Measurements from ENCODE around the gene TMEM218.
"Not testable (repeated sequence)": the region's sequence is repeated elsewhere in the genome, so short reads cannot be mapped to it uniquely, and the experiment has no call there.

The TMEM218 gene

GRCh38 chr11:125090151-125090550 is 21.3 kb downstream of the TMEM218 start:
- not testable (repeated sequence) for DNase-seq (ENCODE audit: low read depth)

DNA sequence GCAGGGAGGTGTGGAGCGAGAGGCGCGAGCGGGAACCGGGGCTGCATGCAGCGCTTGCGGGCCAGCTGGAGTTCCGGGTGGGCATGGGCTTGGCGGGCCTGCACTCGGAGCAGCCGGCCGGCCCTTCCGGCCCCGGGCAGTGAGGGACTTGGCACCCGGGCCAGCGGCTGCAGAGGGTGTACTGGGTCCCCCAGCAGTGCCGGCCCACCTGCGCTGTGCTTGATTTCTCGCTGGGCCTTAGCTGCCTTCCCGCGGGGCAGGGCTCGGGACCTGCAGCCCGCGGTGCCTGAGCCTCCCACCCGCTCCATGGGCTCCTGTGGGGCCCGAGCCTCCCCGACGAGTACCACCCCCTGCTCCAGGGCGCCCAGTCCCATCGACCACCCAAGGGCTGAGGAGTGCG is 21.9 kb downstream of the TMEM218 start:
- DNase-seq (ENCODE audit: low read depth): not testable (repeated sequence)

GRCh38 chr11:125088576-125089455 is 22.6 kb downstream of the TMEM218 start:
- no peak for DNase-seq (ENCODE audit: low read depth)

- no peak for DNase-seq (ENCODE audit: low read depth)
Measured at GRCh38 chr11:125088123-125088522, 23.3 kb downstream of the TMEM218 start.

DNA sequence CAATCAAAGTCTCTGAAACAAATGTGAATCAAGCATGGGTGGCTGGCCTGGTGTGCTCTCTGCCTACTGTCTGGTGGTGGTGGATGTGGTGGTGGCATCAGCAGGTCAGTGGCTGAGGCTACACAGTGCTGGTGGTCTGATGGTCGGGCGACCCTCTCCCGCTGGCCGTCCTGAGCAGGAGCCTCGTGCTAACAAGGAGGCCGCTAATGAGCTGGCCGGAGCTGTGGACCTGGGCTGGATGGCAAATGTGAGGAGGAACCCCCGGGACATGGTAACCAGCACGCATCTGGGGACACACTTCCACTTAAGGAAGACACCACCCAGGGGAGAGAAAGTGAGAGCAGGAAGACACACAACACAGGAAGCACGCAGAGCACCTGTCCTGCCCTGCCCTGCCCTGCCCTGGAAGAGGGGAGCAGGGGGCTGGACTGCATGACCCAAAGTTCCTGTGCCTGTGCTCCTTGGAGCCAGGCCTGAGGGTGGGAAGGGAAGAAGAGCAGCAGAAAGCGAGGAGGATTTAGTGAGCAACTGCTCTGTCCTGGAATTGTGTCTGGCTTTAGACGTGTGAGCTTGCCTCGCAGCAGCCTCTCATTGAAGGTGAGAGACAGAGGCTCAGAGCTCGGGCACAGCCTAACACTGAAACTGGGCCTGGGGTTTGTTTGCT is 24.7 kb downstream of the TMEM218 start:
- no peak for DNase-seq (ENCODE audit: low read depth)

DNA sequence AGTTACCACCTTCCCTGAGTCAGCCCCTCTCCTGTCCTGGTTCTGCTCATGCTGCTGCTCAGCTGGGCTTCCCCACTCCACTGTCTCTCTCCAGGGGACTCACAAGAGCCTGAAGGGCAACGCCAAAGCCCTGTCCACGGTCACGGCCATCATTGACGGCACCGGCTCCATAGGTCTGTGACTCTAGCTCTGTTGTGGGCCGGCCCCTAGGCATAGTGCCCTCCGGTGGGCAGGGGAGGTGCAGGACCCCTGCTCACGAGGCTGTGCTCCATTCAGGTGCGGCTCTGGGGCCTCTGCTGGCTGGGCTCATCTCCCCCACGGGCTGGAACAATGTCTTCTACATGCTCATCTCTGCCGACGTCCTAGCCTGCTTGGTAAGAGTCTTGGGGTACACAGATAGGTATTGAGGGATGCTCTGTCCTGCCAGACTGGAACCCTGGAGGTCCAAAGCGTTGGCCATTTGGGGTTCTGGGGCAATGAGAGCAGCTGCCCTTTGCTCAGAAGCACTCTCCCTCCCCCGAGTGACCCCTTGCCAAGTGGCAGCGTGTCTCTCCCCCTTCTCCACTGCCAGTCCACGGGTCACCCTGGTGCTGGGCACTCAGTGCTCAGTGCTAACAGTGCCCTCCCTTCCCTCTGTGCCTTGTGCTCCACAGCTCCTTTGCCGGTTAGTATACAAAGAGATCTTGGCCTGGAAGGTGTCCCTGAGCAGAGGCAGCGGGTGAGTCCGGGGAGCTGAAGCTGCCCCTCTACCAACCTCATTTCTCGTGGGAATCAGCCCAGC is 25.9 kb downstream of the TMEM218 start:
- DNase-seq (ENCODE audit: low read depth): no peak

GRCh38 chr11:125084761-125085231 is 26.6 kb downstream of the TMEM218 start:
- no peak for DNase-seq (ENCODE audit: low read depth)

- DNase-seq (ENCODE audit: low read depth): no peak
Measured at GRCh38 chr11:125084057-125084416, 27.4 kb downstream of the TMEM218 start.

- no peak for DNase-seq (ENCODE audit: low read depth)
Measured at GRCh38 chr11:125083312-125084056, 27.9 kb downstream of the TMEM218 start.

DNA sequence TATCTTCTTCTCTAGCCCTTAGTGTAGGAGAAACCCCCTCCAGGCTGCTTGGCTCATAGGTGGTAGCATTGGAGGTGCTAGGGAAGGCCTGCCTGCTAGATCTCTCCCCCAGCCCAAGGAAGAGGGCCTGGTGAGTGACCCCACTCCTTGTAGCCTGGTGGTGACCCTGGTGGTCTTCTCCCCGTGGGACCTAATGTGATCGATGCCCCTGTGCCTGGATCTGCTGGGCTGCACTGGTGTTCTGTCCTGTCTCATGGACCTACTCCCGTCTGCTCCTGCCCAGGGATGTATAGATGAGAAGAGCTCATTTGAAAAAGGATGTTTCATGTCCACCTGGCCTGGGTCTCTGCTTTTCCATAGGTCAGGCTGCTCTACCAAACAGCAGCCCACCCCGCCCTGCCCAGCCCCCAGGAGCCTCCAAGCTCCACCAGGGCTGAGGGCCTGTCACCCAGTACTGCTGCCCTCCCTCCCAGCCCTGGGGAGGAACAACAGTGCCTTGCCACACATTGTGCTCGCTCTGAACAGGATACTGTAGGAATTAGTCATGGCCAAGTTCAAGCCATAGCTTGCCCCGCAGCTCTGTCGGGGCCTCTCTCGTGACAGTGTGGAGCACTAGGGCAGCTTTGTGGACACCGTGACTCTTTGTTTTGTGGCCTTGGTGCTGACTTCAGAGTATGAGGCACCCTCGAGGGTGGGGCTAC is 28.7 kb downstream of the TMEM218 start:
- no peak for DNase-seq (ENCODE audit: low read depth)

- no peak for DNase-seq (ENCODE audit: low read depth)
Measured at GRCh38 chr11:125082040-125082439, 29.4 kb downstream of the TMEM218 start.

DNA sequence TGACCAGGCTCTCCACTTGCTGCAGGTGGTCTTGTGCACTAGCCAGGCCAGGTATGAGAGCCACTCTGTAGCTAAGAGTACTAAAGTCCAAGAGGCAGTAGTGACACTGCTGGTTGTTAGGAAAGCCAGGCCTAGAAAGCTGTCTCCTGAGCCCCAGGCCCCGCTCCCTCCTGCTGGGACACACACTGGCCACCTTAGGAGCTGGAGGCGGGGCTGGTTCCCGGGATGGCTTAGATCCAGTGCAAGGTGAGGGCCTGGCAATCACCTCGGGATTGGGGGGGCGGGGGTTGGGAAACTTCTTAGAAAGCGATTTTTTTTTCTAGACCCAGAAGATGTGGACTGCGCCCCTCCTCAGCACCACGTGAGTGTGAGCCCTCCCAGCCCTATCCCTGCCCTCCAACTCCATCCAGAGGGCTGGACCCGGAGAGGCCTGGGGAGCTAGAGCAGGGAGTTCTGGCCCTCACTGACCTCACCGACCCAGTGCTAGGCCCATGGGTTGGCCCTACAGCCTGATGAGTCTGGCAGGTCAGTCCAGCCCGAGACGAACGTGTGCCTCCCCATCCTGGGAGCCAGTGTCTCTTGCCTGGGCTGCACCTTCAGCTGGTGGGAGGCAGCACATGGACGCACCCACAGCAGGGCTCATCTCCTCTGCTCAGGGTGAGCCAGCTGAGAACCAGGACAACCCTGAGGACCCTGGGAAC is 30.2 kb downstream of the TMEM218 start:
- no peak for DNase-seq (ENCODE audit: low read depth)

DNA sequence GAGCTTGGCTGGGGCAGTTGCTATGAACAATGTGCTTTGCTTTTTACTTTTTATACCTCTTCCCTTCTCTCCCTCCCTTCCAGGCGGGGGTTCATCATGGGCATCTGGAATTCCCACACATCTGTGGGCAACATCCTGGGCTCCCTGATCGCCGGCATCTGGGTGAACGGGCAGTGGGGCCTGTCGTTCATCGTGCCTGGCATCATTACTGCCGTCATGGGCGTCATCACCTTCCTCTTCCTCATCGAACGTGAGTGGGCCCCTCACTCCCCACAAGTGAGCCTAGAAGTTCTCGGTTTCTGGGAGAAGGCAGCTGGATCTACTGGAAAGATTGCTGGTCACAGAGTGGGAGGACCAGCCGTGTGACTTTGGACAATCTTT is 30.9 kb downstream of the TMEM218 start:
- DNase-seq (ENCODE audit: low read depth): no peak

DNA sequence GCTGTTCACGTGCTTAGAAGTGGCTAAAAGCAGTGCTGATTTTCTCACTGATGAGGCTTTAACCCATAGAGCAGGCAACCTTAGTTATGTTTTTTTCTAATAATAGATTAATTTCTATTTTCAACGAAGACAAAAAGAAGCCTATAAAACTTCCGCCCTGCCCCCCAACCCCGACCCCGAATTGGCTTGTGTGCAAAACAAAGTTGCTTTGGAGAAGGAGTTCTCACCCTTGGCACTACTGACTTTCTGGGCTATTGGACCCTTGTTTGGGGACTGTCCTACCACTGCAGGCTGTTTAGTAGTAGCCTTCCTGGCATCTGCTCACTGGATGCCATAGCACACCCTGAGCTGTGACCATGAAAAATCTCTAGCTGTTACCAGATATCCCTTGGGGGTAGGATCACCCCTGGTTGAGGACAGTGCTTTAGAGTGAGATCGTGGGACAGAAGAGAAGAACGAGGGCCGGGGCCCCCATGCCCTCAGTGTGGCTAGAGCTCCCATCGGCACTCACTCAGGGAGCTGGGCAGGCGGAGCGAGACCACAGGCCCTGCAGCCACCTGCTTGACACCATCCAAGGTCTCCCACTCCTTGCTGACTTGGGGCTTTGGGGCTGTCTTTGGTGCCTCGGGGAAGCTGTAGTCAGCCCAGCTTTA is 31.4 kb downstream of the TMEM218 start:
- DNase-seq (ENCODE audit: low read depth): no peak

- DNase-seq (ENCODE audit: low read depth): no peak
Measured at GRCh38 chr11:125079151-125079877, 32.1 kb downstream of the TMEM218 start.

DNA sequence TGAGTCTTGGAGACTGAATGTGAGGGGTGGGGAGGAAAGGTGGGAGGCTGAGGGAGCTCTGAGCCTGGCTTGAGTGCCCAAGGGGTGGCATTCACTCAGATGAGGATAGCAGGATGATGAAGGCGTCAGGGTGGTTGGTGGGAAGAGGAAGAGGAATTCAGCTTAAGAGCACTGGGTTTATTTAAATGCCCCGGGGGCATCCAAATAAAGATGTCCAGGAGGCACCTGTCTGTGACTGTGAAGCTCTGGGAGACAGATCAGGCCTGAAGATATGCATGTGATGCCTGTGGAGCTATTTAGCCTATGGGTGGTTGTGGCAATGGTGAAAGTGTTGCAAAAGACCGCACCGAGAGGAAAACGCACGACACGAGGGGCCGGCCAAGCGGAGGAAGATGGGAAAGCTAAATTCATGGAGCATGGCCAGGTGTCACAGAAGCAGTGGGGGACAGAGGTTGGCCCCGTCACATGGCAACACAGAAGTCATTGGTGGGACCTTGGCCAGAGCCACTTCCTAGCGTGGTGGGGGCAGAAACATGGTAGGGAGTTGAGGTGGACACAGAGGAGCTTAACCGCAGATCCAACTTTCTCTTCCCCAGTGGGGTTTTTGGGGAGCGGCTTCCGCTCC is 32.8 kb downstream of the TMEM218 start:
- no peak for DNase-seq (ENCODE audit: low read depth)

GRCh38 chr11:125078016-125078415 is 33.4 kb downstream of the TMEM218 start:
- no peak for DNase-seq (ENCODE audit: low read depth)

- no peak for DNase-seq (ENCODE audit: low read depth)
Measured at GRCh38 chr11:125076378-125076945, 35.0 kb downstream of the TMEM218 start.

GRCh38 chr11:125075900-125076317 is 35.5 kb downstream of the TMEM218 start:
- DNase-seq (ENCODE audit: low read depth): no peak
